Measurements from ENCODE around the gene ELOVL2.

DNA sequence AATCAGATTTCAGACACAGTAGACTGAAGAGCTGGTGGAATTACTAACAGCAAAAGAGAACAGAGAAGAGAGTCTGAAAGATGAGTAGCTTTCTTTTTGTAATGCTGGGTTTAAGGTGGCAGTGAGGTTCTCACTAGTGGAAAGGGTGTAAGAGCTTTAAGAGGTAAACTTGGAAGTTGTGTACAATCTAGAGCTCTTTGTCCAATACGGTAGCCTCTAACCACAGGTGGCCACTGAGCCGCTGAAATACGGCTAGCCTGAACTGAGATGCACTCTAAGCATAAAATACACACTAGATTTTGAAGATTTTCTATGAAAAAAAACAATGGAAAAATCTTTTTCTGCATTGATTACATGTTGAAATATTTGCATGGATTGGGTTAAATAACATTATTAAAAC lies 4.0 kb downstream of the ELOVL2 start:
- TF ChIP-seq, protein P1, sequence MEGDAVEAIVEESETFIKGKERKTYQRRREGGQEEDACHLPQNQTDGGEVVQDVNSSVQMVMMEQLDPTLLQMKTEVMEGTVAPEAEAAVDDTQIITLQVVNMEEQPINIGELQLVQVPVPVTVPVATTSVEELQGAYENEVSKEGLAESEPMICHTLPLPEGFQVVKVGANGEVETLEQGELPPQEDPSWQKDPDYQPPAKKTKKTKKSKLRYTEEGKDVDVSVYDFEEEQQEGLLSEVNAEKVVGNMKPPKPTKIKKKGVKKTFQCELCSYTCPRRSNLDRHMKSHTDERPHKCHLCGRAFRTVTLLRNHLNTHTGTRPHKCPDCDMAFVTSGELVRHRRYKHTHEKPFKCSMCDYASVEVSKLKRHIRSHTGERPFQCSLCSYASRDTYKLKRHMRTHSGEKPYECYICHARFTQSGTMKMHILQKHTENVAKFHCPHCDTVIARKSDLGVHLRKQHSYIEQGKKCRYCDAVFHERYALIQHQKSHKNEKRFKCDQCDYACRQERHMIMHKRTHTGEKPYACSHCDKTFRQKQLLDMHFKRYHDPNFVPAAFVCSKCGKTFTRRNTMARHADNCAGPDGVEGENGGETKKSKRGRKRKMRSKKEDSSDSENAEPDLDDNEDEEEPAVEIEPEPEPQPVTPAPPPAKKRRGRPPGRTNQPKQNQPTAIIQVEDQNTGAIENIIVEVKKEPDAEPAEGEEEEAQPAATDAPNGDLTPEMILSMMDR (conservative IDR thresholded peaks at IDR 0.05 in 1 of 2, IDR thresholded peaks at IDR 0.05 in 1 of 2; ENCODE audit: extremely low read depth in 1 of 2, insufficient read depth in 1 of 2, low read depth in 1 of 2, low read length in 2 of 2), result no peak
- no peak for TF ChIP-seq EZH2 (IDR thresholded peaks at IDR 0.05; ENCODE audit: borderline replicate concordance, low read length)

All from mammary epithelial cell (primary cell).